ENCODE measurements around the gene ZNF547.

GRCh38 chr19:57389194-57389729, 25.9 kb downstream of the ZNF547 start:
- TF ChIP-seq CTCF (IDR thresholded peaks at IDR 0.05) (no peak), JUN (IDR thresholded peaks at IDR 0.05) (no peak), RAD21 (conservative IDR thresholded peaks at IDR 0.05 in 1 of 2, IDR thresholded peaks at IDR 0.05 in 1 of 2) (no peak), SMC3 (IDR thresholded peaks at IDR 0.05) (no peak), CBX2 (IDR thresholded peaks at IDR 0.05; ENCODE audit: borderline replicate concordance, low read depth) (no peak), RCOR1 (IDR thresholded peaks at IDR 0.05; ENCODE audit: low read depth, low read length) (no peak), POLR2A (IDR thresholded peaks at IDR 0.05; ENCODE audit: low read length) (no peak), ZSCAN20 (CRISPR knock-in tag; IDR thresholded peaks at IDR 0.05) (no peak), HDAC2 (IDR thresholded peaks at IDR 0.05) (no peak)
- TF ChIP-seq, protein P1, sequence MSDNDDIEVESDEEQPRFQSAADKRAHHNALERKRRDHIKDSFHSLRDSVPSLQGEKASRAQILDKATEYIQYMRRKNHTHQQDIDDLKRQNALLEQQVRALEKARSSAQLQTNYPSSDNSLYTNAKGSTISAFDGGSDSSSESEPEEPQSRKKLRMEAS (IDR thresholded peaks at IDR 0.05): no peak
- TF ChIP-seq, protein P2, sequence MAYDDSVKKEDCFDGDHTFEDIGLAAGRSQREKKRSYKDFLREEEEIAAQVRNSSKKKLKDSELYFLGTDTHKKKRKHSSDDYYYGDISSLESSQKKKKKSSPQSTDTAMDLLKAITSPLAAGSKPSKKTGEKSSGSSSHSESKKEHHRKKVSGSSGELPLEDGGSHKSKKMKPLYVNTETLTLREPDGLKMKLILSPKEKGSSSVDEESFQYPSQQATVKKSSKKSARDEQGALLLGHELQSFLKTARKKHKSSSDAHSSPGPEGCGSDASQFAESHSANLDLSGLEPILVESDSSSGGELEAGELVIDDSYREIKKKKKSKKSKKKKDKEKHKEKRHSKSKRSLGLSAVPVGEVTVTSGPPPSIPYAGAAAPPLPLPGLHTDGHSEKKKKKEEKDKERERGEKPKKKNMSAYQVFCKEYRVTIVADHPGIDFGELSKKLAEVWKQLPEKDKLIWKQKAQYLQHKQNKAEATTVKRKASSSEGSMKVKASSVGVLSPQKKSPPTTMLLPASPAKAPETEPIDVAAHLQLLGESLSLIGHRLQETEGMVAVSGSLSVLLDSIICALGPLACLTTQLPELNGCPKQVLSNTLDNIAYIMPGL (CRISPR knock-in tag; IDR thresholded peaks at IDR 0.05; ENCODE audit: borderline replicate concordance): no peak

Data from A549 (cell line).